ENCODE measurements around the gene IQSEC1.
A peak's percentile ranks its signal among the peaks of the same experiment; 100 is the strongest.
"Not testable (repeated sequence)": the region's sequence is repeated elsewhere in the genome, so short reads cannot be mapped to it uniquely, and the experiment has no call there.

IQSEC1 gene

GRCh38 chr3:12870942-12871341 lies 202.3 kb downstream of the IQSEC1 start:
- DNase-seq (ENCODE audit: low read depth), result no peak

GRCh38 chr3:12869035-12869621 lies 204.1 kb downstream of the IQSEC1 start:
- no peak for DNase-seq (ENCODE audit: low read depth)

GRCh38 chr3:12868039-12869034 lies 204.9 kb downstream of the IQSEC1 start:
- peak; percentile 22 for DNase-seq (ENCODE audit: low read depth)

- DNase-seq (ENCODE audit: low read depth), result no peak
Observed at GRCh38 chr3:12866836-12867235, 206.4 kb downstream of the IQSEC1 start.

- no peak for DNase-seq (ENCODE audit: low read depth)
Observed at GRCh38 chr3:12865271-12865670, 208.0 kb downstream of the IQSEC1 start.

GRCh38 chr3:12862387-12862786 lies 210.8 kb downstream of the IQSEC1 start:
- no peak for DNase-seq (ENCODE audit: low read depth)

- DNase-seq (ENCODE audit: low read depth), result no peak
Observed at GRCh38 chr3:12861611-12862010, 211.6 kb downstream of the IQSEC1 start.

- DNase-seq (ENCODE audit: low read depth), result no peak
Observed at GRCh38 chr3:12859840-12860239, 213.4 kb downstream of the IQSEC1 start.

GRCh38 chr3:12856626-12857025 lies 216.6 kb downstream of the IQSEC1 start:
- DNase-seq (ENCODE audit: low read depth), result no peak

GRCh38 chr3:12854565-12854964 lies 218.7 kb downstream of the IQSEC1 start:
- no peak for DNase-seq (ENCODE audit: low read depth)

- not testable (repeated sequence) for DNase-seq (ENCODE audit: low read depth)
Observed at GRCh38 chr3:12853847-12854246, 219.4 kb downstream of the IQSEC1 start.

GRCh38 chr3:12852201-12852600 lies 221.0 kb downstream of the IQSEC1 start:
- no peak for DNase-seq (ENCODE audit: low read depth)
